Keratinocyte (primary cell): ENCODE data around the gene RCCD1. TPM values are rescaled to one million over a fixed set of nuclear protein-coding genes. Genes with fewer than 3 reads are reported as not detected.

Experiments used
- DNase-seq: peaks from one replicate; pipeline ENCODE4 v3.0.0-alpha.2; 2011; ENCODE audit warnings: low read depth, missing footprints, low spot score
- FAIRE-seq: peaks from 2 replicates; lab custom pipeline; 2011; peaks lifted over from hg19 to GRCh38; lab: Jason Lieb, UNC
- H2AFZ ChIP-seq: 2 replicates; pipeline ENCODE4 v1.6.0; 2012; ENCODE audit warnings: low read length, control low read depth, inconsistent platforms; ENCODE audit not compliant: control insufficient read depth
- H3K27ac ChIP-seq: 2 replicates; pipeline ENCODE4 v1.5.1; 2011; ENCODE audit warnings: low read length; ENCODE audit not compliant: control insufficient read depth, insufficient read depth
- H3K27me3 ChIP-seq: 3 replicates; pipeline ENCODE4 v1.6.0; 2011; ENCODE audit warnings: low read length; ENCODE audit not compliant: control insufficient read depth, insufficient read depth; ENCODE audit errors: extremely low read depth
- H3K36me3 ChIP-seq, 2 experiments: 2 replicates in 1 of 2; 3 replicates in 1 of 2; pipeline ENCODE4 v1.5.1; 2011; ENCODE audit warnings: low read length in 2 of 2, mild to moderate bottlenecking in 1 of 2; ENCODE audit not compliant: control insufficient read depth in 2 of 2, insufficient read depth in 2 of 2; ENCODE audit errors: extremely low read depth in 1 of 2
- H3K4me1 ChIP-seq: 3 replicates; pipeline ENCODE4 v1.5.1; 2011; ENCODE audit warnings: low read length; ENCODE audit not compliant: control insufficient read depth, insufficient read depth; ENCODE audit errors: extremely low read depth
- H3K4me2 ChIP-seq: 3 replicates; pipeline ENCODE4 v1.6.0; 2011; ENCODE audit warnings: low read depth, low read length; ENCODE audit not compliant: control insufficient read depth, insufficient read depth; ENCODE audit errors: extremely low read depth
- H3K4me3 ChIP-seq, 3 experiments: fragments of 200-600 bp in 1 of 3; sonication (generic) in 1 of 3; 2 replicates in 2 of 3; 3 replicates in 1 of 3; pipeline ENCODE4 v1.5.1; 2011 to 2016; ENCODE audit warnings: low read length in 3 of 3, mild to moderate bottlenecking in 3 of 3, control low read depth in 2 of 3, inconsistent platforms in 1 of 3, low read depth in 1 of 3, mixed read lengths in 1 of 3, mixed run types in 1 of 3, moderate library complexity in 1 of 3; ENCODE audit not compliant: control insufficient read depth in 2 of 3, insufficient read depth in 2 of 3; ENCODE audit errors: extremely low read depth in 1 of 3
- H3K79me2 ChIP-seq: 2 replicates; pipeline ENCODE4 v1.6.0; 2012; ENCODE audit warnings: low read length; ENCODE audit not compliant: control insufficient read depth, insufficient read depth
- H3K9ac ChIP-seq: 3 replicates; pipeline ENCODE4 v1.6.0; 2011; ENCODE audit warnings: low read length; ENCODE audit not compliant: control insufficient read depth, insufficient read depth; ENCODE audit errors: extremely low read depth
- H3K9me1 ChIP-seq: 3 replicates; pipeline ENCODE4 v1.6.0; 2011; ENCODE audit warnings: low read length; ENCODE audit not compliant: control insufficient read depth, insufficient read depth; ENCODE audit errors: extremely low read depth
- H3K9me3 ChIP-seq: 2 replicates; pipeline ENCODE4 v1.5.1; 2012; ENCODE audit warnings: low read depth, low read length; ENCODE audit not compliant: control insufficient read depth
- H4K20me1 ChIP-seq: 3 replicates; pipeline ENCODE4 v1.6.0; 2011; ENCODE audit warnings: low read length; ENCODE audit not compliant: control insufficient read depth, insufficient read depth; ENCODE audit errors: extremely low read depth
- CTCF ChIP-seq, 3 experiments: IDR thresholded peaks in 1 of 3; conservative IDR thresholded peaks in 1 of 3; optimal IDR thresholded peaks in 1 of 3; 2 replicates in 2 of 3; 3 replicates in 1 of 3; pipeline versions ENCODE3 to v1.5.1; 2011; ENCODE audit warnings: low read length in 3 of 3, mild to moderate bottlenecking in 3 of 3, moderate library complexity in 2 of 3, control low read depth in 1 of 3, inconsistent platforms in 1 of 3; ENCODE audit not compliant: insufficient read depth in 2 of 3; ENCODE audit errors: extremely low read depth in 1 of 3
- EZH2 ChIP-seq: IDR thresholded peaks from one replicate; pipeline ENCODE4 v1.6.1; 2012; ENCODE audit warnings: inconsistent platforms, mild to moderate bottlenecking, low read length, moderate library complexity
- dilution Hi-C: fragments of 300-500 bp; cut with MboI; formaldehyde crosslinking; loops from one replicate; pipeline ENCODE4 v1.7.0; 2020; ENCODE audit warnings: low sequenced_read_pairs; ENCODE audit not compliant: extremely low pct_ligation_motif_present
- polyA plus RNA-seq, 5 experiments: library from polyadenylated mRNA; depleted of rRNA in 3 of 5; stranded (reverse) in 3 of 5; stranded (forward) in 1 of 5; unstranded in 1 of 5; fragments of >200 nt; gene quantifications; 1 replicate in 1 of 5; 2 replicates in 3 of 5; 3 replicates in 1 of 5; pipeline versions ENCODE4 v1.2.1 to v1.2.3, GENCODE V29; 2011 to 2012; ENCODE audit warnings: missing spikeins in 2 of 5, low read depth in 1 of 5, low replicate concordance in 1 of 5

The RCCD1 gene
- polyA plus RNA-seq, 1 donor (not counting 4 experiments of a cell fraction or from before 2014, with no cell fraction given): 7.8 TPM

GRCh38 chr15:90982135-90982534, 27.5 kb downstream of the RCCD1 start:
- Histone ChIP-seq H3K27me3 (no peaks in the 10 kb centered on the region), H3K27ac (no peak overlapping the region), H3K9me3 (no peaks in the 10 kb centered on the region), H2AFZ (no peak overlapping the region), H3K79me2 (peaks cover 33% of the 10 kb centered on the region), H3K9me1 (peaks cover 4% of the 10 kb centered on the region), H3K9ac (no peak overlapping the region), H4K20me1 (no peaks in the 10 kb centered on the region), H3K4me2 (no peak overlapping the region), H3K36me3 (peaks cover 2 to 42% of the 10 kb centered on the region in 2 experiments), H3K4me1 (no peaks in the 10 kb centered on the region), H3K4me3 (no peak overlapping the region)
- DNase-seq: no peak
- no peak for FAIRE-seq
- TF ChIP-seq EZH2 (no peak), CTCF (optimal IDR thresholded peaks at IDR 0.05 in 1 of 3, IDR thresholded peaks at IDR 0.05 in 1 of 3, conservative IDR thresholded peaks at IDR 0.05 in 1 of 3; ENCODE audit: extremely low read depth in 1 of 3, insufficient read depth in 2 of 3, low read length in 3 of 3) (no peak)
- dilution Hi-C loops: no loop called here

GRCh38 chr15:90986790-90987507, 32.3 kb downstream of the RCCD1 start:
- Histone ChIP-seq H4K20me1 (no peaks in the 10 kb centered on the region), H3K36me3 (peaks cover 0 to 24% of the 10 kb centered on the region in 2 experiments), H3K9me3 (no peaks in the 10 kb centered on the region), H3K9ac (no peak overlapping the region), H3K27ac (no peak overlapping the region), H3K4me3 (no peak overlapping the region), H2AFZ (no peak overlapping the region), H3K79me2 (peaks cover 80% of the 10 kb centered on the region), H3K4me2 (peak overlapping the region; percentile 59), H3K4me1 (peaks cover 3% of the 10 kb centered on the region), H3K27me3 (no peaks in the 10 kb centered on the region), H3K9me1 (peaks cover 4% of the 10 kb centered on the region)
- DNase-seq: no peak
- no peak for FAIRE-seq
- TF ChIP-seq EZH2: no peak
- no peak for TF ChIP-seq CTCF (optimal IDR thresholded peaks at IDR 0.05 in 1 of 3, IDR thresholded peaks at IDR 0.05 in 1 of 3, conservative IDR thresholded peaks at IDR 0.05 in 1 of 3; ENCODE audit: extremely low read depth in 1 of 3, insufficient read depth in 2 of 3, low read length in 3 of 3)
- dilution Hi-C loops: no loop called here
